Breast epithelium (tissue), 4 donors: ENCODE data around the gene RARRES2. TPM values are rescaled to one million over a fixed set of nuclear protein-coding genes. Genes with fewer than 3 reads are reported as not detected.

Experiments used
- DNase-seq, 2 donors: peaks; one replicate each; pipeline ENCODE4 v3.0.0-alpha.2; 2019; ENCODE audit warnings: low spot score in 2 of 2
- H3K27ac ChIP-seq, 2 donors: fragments of 200-600 bp; sonication (generic) in 1 of 2; one replicate each; pipeline ENCODE4 v1.5.1; 2016 to 2019; ENCODE audit warnings: mild to moderate bottlenecking in 1 of 2
- H3K27me3 ChIP-seq, 2 donors: fragments of 200-600 bp; sonication (generic) in 1 of 2; one replicate each; pipeline versions ENCODE4 v1.5.1 to v1.6.0; 2017 to 2019; ENCODE audit warnings: control low read depth in 1 of 2, mild to moderate bottlenecking in 1 of 2
- H3K36me3 ChIP-seq: fragments of 200-600 bp; one replicate; pipeline ENCODE4 v1.5.1; 2019
- H3K4me1 ChIP-seq, 2 donors: fragments of 200-600 bp; sonication (generic); one replicate each; pipeline ENCODE4 v1.5.1; 2016 to 2019; ENCODE audit warnings: control low read depth in 1 of 2
- H3K4me3 ChIP-seq, 3 donors: fragments of 200-600 bp; sonication (generic); 1 replicate in 2 of 3; 2 replicates in 1 of 3; pipeline ENCODE4 v1.5.1; 2016 to 2019; ENCODE audit warnings: mild to moderate bottlenecking in 3 of 3, moderate library complexity in 2 of 3
- H3K9me3 ChIP-seq, 2 donors: fragments of 200-600 bp; sonication (generic) in 1 of 2; one replicate each; pipeline ENCODE4 v1.5.1; 2016 to 2019; ENCODE audit warnings: control low read depth in 1 of 2
- POLR2A ChIP-seq: fragments of 450-650 bp; IDR thresholded peaks from one replicate; pipeline ENCODE4 v1.6.1; 2016; ENCODE audit warnings: antibody characterized with exemption, mild to moderate bottlenecking, moderate library complexity
- POLR2AphosphoS5 ChIP-seq, 3 donors: sonication (generic); formaldehyde crosslinking; IDR thresholded peaks; one replicate each; pipeline ENCODE4 v1.6.1; 2017; ENCODE audit warnings: antibody characterized with exemption in 3 of 3
- intact Hi-C: fragments of 100-400 bp; cut with DNase I; formaldehyde crosslinking; loops from one replicate; pipeline ENCODE4 v1.15.1; 2023; ENCODE audit warnings: low total_unique reads
- total RNA-seq, 3 donors: library from RNA; depleted of rRNA; stranded (reverse); fragments of >200 nt; gene quantifications; one replicate each; pipeline ENCODE4 v1.1.0, GENCODE V29; 2016
- TF ChIP-seq, protein P1 (sequence below), 3 donors: fragments of 450-650 bp; IDR thresholded peaks; one replicate each; pipeline ENCODE4 v1.5.1; 2016 to 2017; ENCODE audit warnings: antibody characterized with exemption in 3 of 3, mild to moderate bottlenecking in 3 of 3, moderate library complexity in 3 of 3

Gene RARRES2
- total RNA-seq, 3 donors from 2014 or later, result 156 to 297 (median 267) TPM

DNA sequence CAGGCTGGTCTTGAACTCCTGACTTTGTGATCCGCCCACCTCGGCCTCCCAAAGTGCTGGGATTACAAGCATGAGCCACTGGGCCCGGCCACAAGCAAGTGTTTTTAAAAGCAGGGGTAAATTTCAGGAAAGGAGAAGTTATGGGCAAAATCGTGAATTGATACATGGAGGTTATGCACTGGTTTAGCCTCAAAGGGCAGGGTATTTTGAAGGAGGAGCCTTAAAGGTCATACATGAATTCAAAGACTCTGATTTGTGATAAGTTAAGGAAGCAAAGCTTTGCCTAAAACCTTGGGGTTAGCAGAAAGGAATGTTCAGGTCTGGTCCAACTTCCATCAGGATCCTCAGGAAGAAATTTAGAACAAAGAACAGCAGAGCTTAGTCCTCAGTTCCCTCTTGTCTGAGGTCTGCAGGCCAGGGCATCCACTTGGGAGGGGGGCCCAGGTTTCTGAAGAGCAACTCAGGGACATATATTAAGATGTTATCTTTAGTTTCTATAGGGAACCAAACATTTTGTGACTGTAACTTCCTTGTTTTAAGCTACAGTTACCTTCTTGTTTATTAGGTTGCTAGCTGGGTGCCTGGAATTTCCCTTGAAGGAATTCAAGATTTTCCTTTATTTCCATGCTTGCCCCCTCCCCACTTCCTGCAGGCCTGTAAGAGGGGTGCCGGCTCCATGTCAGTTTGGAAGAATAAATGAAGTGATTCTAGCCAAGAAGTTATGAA is 24.4 kb upstream of the RARRES2 start:
- H3K4me1 ChIP-seq, result peaks cover 2 to 13% of the 10 kb centered on the region in 2 donors
- H3K4me3 ChIP-seq, result no peak overlapping the region
- DNase-seq, result no peak
- intact Hi-C loops, result no loop called here
- peak overlapping the region in 1 of 2 donors; percentile 98 for H3K27ac ChIP-seq
- H3K27me3 ChIP-seq, result no peaks in the 10 kb centered on the region
- H3K9me3 ChIP-seq, result no peaks in the 10 kb centered on the region
- no peak for TF ChIP-seq POLR2A
- TF ChIP-seq POLR2AphosphoS5 (IDR thresholded peaks at IDR 0.05), result no peak
- TF ChIP-seq, protein P1, sequence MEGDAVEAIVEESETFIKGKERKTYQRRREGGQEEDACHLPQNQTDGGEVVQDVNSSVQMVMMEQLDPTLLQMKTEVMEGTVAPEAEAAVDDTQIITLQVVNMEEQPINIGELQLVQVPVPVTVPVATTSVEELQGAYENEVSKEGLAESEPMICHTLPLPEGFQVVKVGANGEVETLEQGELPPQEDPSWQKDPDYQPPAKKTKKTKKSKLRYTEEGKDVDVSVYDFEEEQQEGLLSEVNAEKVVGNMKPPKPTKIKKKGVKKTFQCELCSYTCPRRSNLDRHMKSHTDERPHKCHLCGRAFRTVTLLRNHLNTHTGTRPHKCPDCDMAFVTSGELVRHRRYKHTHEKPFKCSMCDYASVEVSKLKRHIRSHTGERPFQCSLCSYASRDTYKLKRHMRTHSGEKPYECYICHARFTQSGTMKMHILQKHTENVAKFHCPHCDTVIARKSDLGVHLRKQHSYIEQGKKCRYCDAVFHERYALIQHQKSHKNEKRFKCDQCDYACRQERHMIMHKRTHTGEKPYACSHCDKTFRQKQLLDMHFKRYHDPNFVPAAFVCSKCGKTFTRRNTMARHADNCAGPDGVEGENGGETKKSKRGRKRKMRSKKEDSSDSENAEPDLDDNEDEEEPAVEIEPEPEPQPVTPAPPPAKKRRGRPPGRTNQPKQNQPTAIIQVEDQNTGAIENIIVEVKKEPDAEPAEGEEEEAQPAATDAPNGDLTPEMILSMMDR (IDR thresholded peaks at IDR 0.05), result no peak
- no peaks in the 10 kb centered on the region for H3K36me3 ChIP-seq

DNA sequence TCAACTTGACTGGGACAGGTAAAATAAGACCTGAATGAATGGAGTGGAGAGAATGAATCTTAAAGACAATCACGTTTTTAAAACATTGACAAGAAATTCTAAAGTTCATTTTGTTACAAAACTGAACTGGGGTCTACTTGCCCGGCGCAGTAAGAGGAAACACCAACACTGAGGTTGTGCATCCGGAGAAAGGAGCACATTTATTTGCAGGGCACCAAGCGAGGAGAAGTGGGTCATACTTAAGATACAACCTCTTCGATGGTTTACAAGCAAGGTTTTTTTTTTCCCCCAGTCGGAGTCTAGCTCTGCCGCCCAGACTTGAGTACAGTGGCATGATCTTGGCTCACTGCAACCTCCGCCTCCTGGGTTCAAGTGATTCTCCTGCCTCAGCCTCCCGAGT is 23.8 kb upstream of the RARRES2 start:
- no peaks in the 10 kb centered on the region for H3K9me3 ChIP-seq
- no peak overlapping the region for H3K4me3 ChIP-seq
- TF ChIP-seq, protein P1 (IDR thresholded peaks at IDR 0.05), result no peak
- no peak for TF ChIP-seq POLR2AphosphoS5 (IDR thresholded peaks at IDR 0.05)
- TF ChIP-seq POLR2A, result no peak
- peaks cover 0 to 8% of the 10 kb centered on the region in 2 donors for H3K4me1 ChIP-seq
- no peak overlapping the region for H3K27ac ChIP-seq
- intact Hi-C loops, result no loop called here
- DNase-seq, result no peak
- H3K36me3 ChIP-seq, result no peaks in the 10 kb centered on the region
- H3K27me3 ChIP-seq, result no peaks in the 10 kb centered on the region

DNA sequence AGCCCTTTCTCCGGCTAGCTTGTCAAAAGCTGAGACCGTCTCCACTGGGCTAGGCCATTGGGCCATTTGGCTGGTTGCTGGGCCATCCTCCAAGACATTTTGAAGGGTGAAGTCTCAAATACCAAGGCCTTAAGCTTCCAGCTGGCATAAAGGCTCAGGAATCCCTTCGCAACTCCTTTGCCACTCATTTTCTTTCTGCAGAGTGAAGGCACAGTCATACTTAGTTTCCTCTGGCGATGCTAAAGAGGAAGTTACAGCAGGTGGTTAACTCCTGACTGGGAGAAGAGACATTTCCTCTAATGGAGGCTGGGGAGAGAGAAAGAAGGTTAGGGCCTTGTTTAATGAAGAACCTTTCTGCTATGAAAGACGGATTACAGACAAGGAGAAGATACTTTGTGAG is 22.4 kb upstream of the RARRES2 start:
- Histone ChIP-seq H3K27me3 (no peaks in the 10 kb centered on the region), H3K4me3 (no peak overlapping the region), H3K27ac (no peak overlapping the region), H3K9me3 (no peaks in the 10 kb centered on the region), H3K36me3 (no peaks in the 10 kb centered on the region), H3K4me1 (no peaks in the 10 kb centered on the region)
- intact Hi-C loops, result no loop called here
- no peak for DNase-seq
- TF ChIP-seq POLR2A (no peak), POLR2AphosphoS5 (IDR thresholded peaks at IDR 0.05) (no peak)

DNA sequence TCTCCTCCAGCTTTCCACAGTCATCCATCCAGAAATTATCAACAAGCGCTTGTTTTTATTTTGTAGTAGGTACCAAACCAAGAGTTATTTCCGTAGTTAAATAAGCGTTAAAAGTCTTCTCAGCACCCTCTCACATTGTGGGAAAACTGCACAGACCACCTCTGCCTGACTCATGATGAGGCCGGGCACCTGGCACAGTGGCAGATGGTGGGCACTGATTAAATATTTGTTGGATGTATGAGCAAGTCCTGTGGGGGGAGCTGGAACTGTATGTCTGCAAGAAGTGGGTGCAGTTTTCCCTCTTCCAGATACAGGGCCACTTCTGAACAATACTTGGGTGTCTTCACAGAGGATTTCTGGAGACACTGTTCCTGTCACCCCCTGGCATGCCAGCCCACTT is 21.9 kb upstream of the RARRES2 start:
- no peaks in the 10 kb centered on the region for H3K4me1 ChIP-seq
- TF ChIP-seq POLR2A (no peak), POLR2AphosphoS5 (IDR thresholded peaks at IDR 0.05) (no peak)
- TF ChIP-seq, protein P1 (IDR thresholded peaks at IDR 0.05), result no peak

DNA sequence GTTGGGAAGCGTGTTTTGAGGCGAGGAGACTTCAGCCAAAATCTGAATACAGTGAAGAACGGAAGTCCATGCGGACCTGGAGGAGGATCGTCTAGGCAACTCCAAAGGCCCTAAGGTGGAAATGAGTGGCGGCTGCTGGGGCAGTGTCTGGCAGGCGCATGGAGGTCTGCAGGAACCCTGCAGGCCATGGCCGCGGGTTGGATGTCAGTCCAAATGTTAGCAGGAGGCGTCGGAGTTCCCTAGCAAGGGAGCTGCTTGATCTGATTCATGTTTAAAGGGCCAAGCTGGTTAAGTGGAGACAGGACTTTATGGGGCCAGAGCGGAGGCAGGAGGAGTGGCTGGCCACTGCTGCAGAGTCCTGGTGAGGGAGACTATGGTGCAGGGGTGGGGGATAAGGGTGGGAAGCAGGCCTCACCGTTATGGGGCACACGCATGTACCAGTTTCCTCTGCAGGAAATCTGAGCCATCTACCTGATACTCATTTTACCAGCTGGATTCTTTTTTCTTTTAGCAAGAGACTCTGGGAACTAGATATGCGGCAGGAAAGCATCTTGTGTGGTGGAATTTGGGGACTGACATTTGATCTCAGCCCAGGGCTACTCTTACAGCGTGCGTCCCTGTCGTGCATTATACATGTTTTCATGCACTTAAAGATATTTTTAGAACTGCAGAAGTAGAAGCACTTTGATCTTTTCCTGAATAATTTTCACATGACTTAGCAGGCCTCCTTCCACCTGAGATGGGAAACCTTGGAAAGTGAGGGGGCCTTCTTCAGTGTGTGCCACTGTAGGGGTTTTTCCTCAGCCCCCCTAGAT is 20.6 kb upstream of the RARRES2 start:
- Histone ChIP-seq H3K4me1 (no peaks in the 10 kb centered on the region), H3K4me3 (no peak overlapping the region), H3K9me3 (no peaks in the 10 kb centered on the region), H3K27ac (no peak overlapping the region), H3K27me3 (no peaks in the 10 kb centered on the region), H3K36me3 (no peaks in the 10 kb centered on the region)
- TF ChIP-seq POLR2A, result no peak
- no peak for TF ChIP-seq POLR2AphosphoS5 (IDR thresholded peaks at IDR 0.05)
- TF ChIP-seq, protein P1 (IDR thresholded peaks at IDR 0.05), result no peak
- intact Hi-C loops, result no loop called here
- no peak for DNase-seq

More for the DNA sequence above, 21.9 kb upstream of the RARRES2 start:
- Histone ChIP-seq H3K27ac (no peak overlapping the region), H3K4me3 (no peak overlapping the region), H3K9me3 (no peaks in the 10 kb centered on the region), H3K27me3 (no peaks in the 10 kb centered on the region), H3K36me3 (no peaks in the 10 kb centered on the region)
- intact Hi-C loops, result no loop called here
- no peak for DNase-seq
